Stimulated activated CD4-positive, alpha-beta T cell treated with anti-CD3 and anti-CD28 coated beads, Interleukin-1b, Interleukin-23, amount 100 ng/mL, for 24 hours (primary cell): Measurements from ENCODE around the gene PTGES3L.
A peak's percentile ranks its signal among the peaks of the same experiment; 100 is the strongest.
"Not testable (repeated sequence)": the region's sequence is repeated elsewhere in the genome, so short reads cannot be mapped to it uniquely, and the experiment has no call there.

ENCODE experiments used
- DNase-seq, 4 experiments: peaks; one replicate each; pipeline ENCODE4 v3.0.0-alpha.2; 2020; ENCODE audit warnings: low read depth in 4 of 4, low spot score in 1 of 4

The PTGES3L gene

GRCh38 chr17:42982266-42982665 is 2.4 kb upstream of the PTGES3L start:
- no peak for DNase-seq

GRCh38 chr17:42980766-42981397 is 1.0 kb upstream of the PTGES3L start:
- peak in 3 of 4 experiments; percentile 30 to 64 (median 55) for DNase-seq

- DNase-seq = peak; percentile 82 to 92 (median 88)
Observed at GRCh38 chr17:42980274-42980765, 440 bp upstream of the PTGES3L start, which contains the start of gene RUNDC1. TSS of gene RUNDC1 (plus strand) at chr17:42980565. CDS start at chr17:42980577, 12 bp downstream.

- not testable (repeated sequence) for DNase-seq
Observed at GRCh38 chr17:42975701-42976100, 4.2 kb downstream of the PTGES3L start.

GRCh38 chr17:42975265-42975664 is 4.6 kb downstream of the PTGES3L start:
- no peak for DNase-seq

GRCh38 chr17:42973323-42973722 is 6.6 kb downstream of the PTGES3L start:
- DNase-seq = not testable (repeated sequence)

GRCh38 chr17:42971589-42971988 is 8.3 kb downstream of the PTGES3L start:
- DNase-seq = no peak

GRCh38 chr17:42969001-42969581 is 10.8 kb downstream of the PTGES3L start:
- no peak for DNase-seq

- no peak for DNase-seq
Observed at GRCh38 chr17:42967925-42968324, 12.0 kb downstream of the PTGES3L start.

GRCh38 chr17:42964161-42964932 is 15.5 kb downstream of the PTGES3L start, which contains the start of gene AARSD1:
TSS of gene AARSD1 (minus strand) at chr17:42964454. CDS start at chr17:42964440, 14 bp downstream.
- peak; percentile 65 to 84 (median 77) for DNase-seq

- DNase-seq = no peak
Observed at GRCh38 chr17:42953669-42954068, 26.2 kb downstream of the PTGES3L start.

GRCh38 chr17:42950044-42950783 is 29.7 kb downstream of the PTGES3L start:
- no peak for DNase-seq

- no peak for DNase-seq
Observed at GRCh38 chr17:42946812-42947211, 33.1 kb downstream of the PTGES3L start.

GRCh38 chr17:42944211-42944610 is 35.7 kb downstream of the PTGES3L start:
- no peak for DNase-seq

- DNase-seq = no peak
Observed at GRCh38 chr17:42937712-42938596, 41.9 kb downstream of the PTGES3L start.

GRCh38 chr17:42929497-42929844 is 50.4 kb downstream of the PTGES3L start:
- no peak for DNase-seq

GRCh38 chr17:42928714-42929496 is 51.0 kb downstream of the PTGES3L start:
- DNase-seq = peak in 1 of 4 experiments; percentile 17

- no peak for DNase-seq
Observed at GRCh38 chr17:42924891-42925290, 55.0 kb downstream of the PTGES3L start.

- DNase-seq = not testable (repeated sequence)
Observed at GRCh38 chr17:42923472-42923871, 56.4 kb downstream of the PTGES3L start.
